H9 (cell line): ENCODE results near the gene TMEM266. TPM values are rescaled to one million over a fixed set of nuclear protein-coding genes. Genes with fewer than 3 reads are reported as not detected.

ENCODE experiments used
- DNase-seq: peaks from one replicate; pipeline ENCODE4 v3.0.0-alpha.2; 2017
- H2AFZ ChIP-seq: one replicate; pipeline ENCODE4 v1.6.1; 2013; ENCODE audit warnings: mild to moderate bottlenecking, low read length, control low read depth, moderate library complexity
- H2AK5ac ChIP-seq: 2 replicates; pipeline ENCODE4 v1.6.1; 2013; ENCODE audit warnings: low read length, control low read depth, mixed read lengths; ENCODE audit not compliant: insufficient read length
- H2BK120ac ChIP-seq: one replicate; pipeline ENCODE4 v1.6.1; 2013; ENCODE audit warnings: low read depth, mild to moderate bottlenecking, low read length, control low read depth, inconsistent platforms; ENCODE audit not compliant: poor library complexity, severe bottlenecking
- H2BK12ac ChIP-seq: 2 replicates; pipeline ENCODE4 v1.6.1; 2013; ENCODE audit warnings: low read length, control low read depth, mixed read lengths, low read depth; ENCODE audit not compliant: insufficient read length
- H2BK15ac ChIP-seq: 2 replicates; pipeline ENCODE4 v1.6.1; 2013; ENCODE audit warnings: low read depth, low read length, control low read depth
- H2BK20ac ChIP-seq: one replicate; pipeline ENCODE4 v1.6.1; 2013; ENCODE audit warnings: low read depth, mild to moderate bottlenecking, low read length, control low read depth, inconsistent platforms; ENCODE audit not compliant: poor library complexity, severe bottlenecking
- H2BK5ac ChIP-seq: 2 replicates; pipeline ENCODE4 v1.6.1; 2013; ENCODE audit warnings: low read length, control low read depth, mixed read lengths; ENCODE audit not compliant: insufficient read length
- H3K14ac ChIP-seq: 2 replicates; pipeline ENCODE4 v1.6.1; 2013; ENCODE audit warnings: low read length, control low read depth; ENCODE audit not compliant: insufficient read depth
- H3K18ac ChIP-seq: 2 replicates; pipeline ENCODE4 v1.6.1; 2013; ENCODE audit warnings: low read depth, mild to moderate bottlenecking, mixed read lengths, low read length, control low read depth; ENCODE audit not compliant: insufficient read length
- H3K23ac ChIP-seq: 2 replicates; pipeline ENCODE4 v1.6.1; 2013; ENCODE audit warnings: low read length, control low read depth, mixed read lengths, low read depth; ENCODE audit not compliant: insufficient read length
- H3K23me2 ChIP-seq: 2 replicates; pipeline ENCODE4 v1.6.1; 2013; ENCODE audit warnings: low read depth, mild to moderate bottlenecking, mixed read lengths, low read length, control low read depth; ENCODE audit not compliant: insufficient read length, poor library complexity, severe bottlenecking
- H3K27ac ChIP-seq: 2 replicates; pipeline ENCODE4 v1.5.1; 2013; ENCODE audit warnings: low read length, control low read depth, mixed read lengths, low read depth; ENCODE audit not compliant: insufficient read length
- H3K27me3 ChIP-seq: 2 replicates; pipeline ENCODE4 v1.6.1; 2013; ENCODE audit warnings: low read length, control low read depth, inconsistent platforms; ENCODE audit not compliant: insufficient read depth
- H3K4ac ChIP-seq: 2 replicates; pipeline ENCODE4 v1.6.1; 2013; ENCODE audit warnings: low read depth, mild to moderate bottlenecking, control low read depth, inconsistent platforms, low read length, moderate library complexity
- H3K4me1 ChIP-seq: 2 replicates; pipeline ENCODE4 v1.6.1; 2013; ENCODE audit warnings: low read length, control low read depth, inconsistent platforms; ENCODE audit not compliant: insufficient read depth
- H3K4me2 ChIP-seq: 2 replicates; pipeline ENCODE4 v1.6.1; 2013; ENCODE audit warnings: low read length, control low read depth, mixed read lengths; ENCODE audit not compliant: insufficient read length, insufficient read depth
- H3K56ac ChIP-seq: 2 replicates; pipeline ENCODE4 v1.6.1; 2013; ENCODE audit warnings: low read depth, mild to moderate bottlenecking, mixed read lengths, low read length, control low read depth; ENCODE audit not compliant: insufficient read length
- H3K79me1 ChIP-seq: 2 replicates; pipeline ENCODE4 v1.6.1; 2013; ENCODE audit warnings: low read depth, mild to moderate bottlenecking, moderate library complexity, low read length, control low read depth, inconsistent platforms; ENCODE audit not compliant: insufficient read depth, poor library complexity, severe bottlenecking
- H3K79me2 ChIP-seq: 2 replicates; pipeline ENCODE4 v1.6.1; 2013; ENCODE audit warnings: low read length, control low read depth, inconsistent platforms; ENCODE audit not compliant: insufficient read depth
- H3K9ac ChIP-seq: 2 replicates; pipeline ENCODE4 v1.6.1; 2013; ENCODE audit warnings: low read length, control low read depth, mixed read lengths; ENCODE audit not compliant: insufficient read length; ENCODE audit errors: extremely low read depth
- H3K9me3 ChIP-seq: one replicate; pipeline ENCODE4 v1.6.1; 2013; ENCODE audit warnings: low read depth, low read length, inconsistent platforms; ENCODE audit not compliant: control insufficient read depth
- H3T11ph ChIP-seq: one replicate; pipeline ENCODE4 v1.6.1; 2013; ENCODE audit warnings: mild to moderate bottlenecking, low read length, control low read depth, inconsistent platforms
- H4K20me1 ChIP-seq: one replicate; pipeline ENCODE4 v1.6.1; 2013; ENCODE audit not compliant: control insufficient read depth, insufficient read length, insufficient read depth
- H4K5ac ChIP-seq: 2 replicates; pipeline ENCODE4 v1.6.1; 2013; ENCODE audit warnings: low read depth, mild to moderate bottlenecking, mixed read lengths, low read length, control low read depth; ENCODE audit not compliant: insufficient read length
- H4K8ac ChIP-seq: replicated peaks from 2 replicates; pipeline ENCODE4 v1.6.1; 2013; ENCODE audit warnings: low read length, control low read depth, mixed read lengths, low read depth; ENCODE audit not compliant: insufficient read length
- H4K91ac ChIP-seq: 2 replicates; pipeline ENCODE4 v1.6.1; 2013; ENCODE audit warnings: low read depth, mild to moderate bottlenecking, moderate library complexity, mixed read lengths, low read length, control low read depth; ENCODE audit not compliant: insufficient read length
- H3K27ac Mint-ChIP-seq, 3 experiments: 2 replicates in 2 of 3; 3 replicates in 1 of 3; pipeline ENCODE4 v1.8.0; 2020 to 2021; ENCODE audit warnings: mixed read lengths in 3 of 3, mild to moderate bottlenecking in 1 of 3, moderate library complexity in 1 of 3
- H3K27me3 Mint-ChIP-seq: 2 replicates; pipeline ENCODE4 v1.8.0; 2021; ENCODE audit warnings: low read depth, mild to moderate bottlenecking, moderate library complexity, mixed read lengths
- H3K36me3 Mint-ChIP-seq, 3 experiments: 2 replicates in 2 of 3; 3 replicates in 1 of 3; pipeline ENCODE4 v1.8.0; 2020 to 2021; ENCODE audit warnings: low read depth in 3 of 3, mixed read lengths in 3 of 3; ENCODE audit not compliant: insufficient read depth in 1 of 3
- H3K4me1 Mint-ChIP-seq, 2 experiments: 2 replicates each; pipeline ENCODE4 v1.8.0; 2020; ENCODE audit warnings: mixed read lengths in 2 of 2
- H3K4me3 Mint-ChIP-seq, 2 experiments: 2 replicates in 1 of 2; 3 replicates in 1 of 2; pipeline ENCODE4 v1.8.0; 2020 to 2021; ENCODE audit warnings: mild to moderate bottlenecking in 2 of 2, mixed read lengths in 2 of 2, moderate library complexity in 1 of 2
- H3K9me3 Mint-ChIP-seq, 2 experiments: 2 replicates in 1 of 2; 3 replicates in 1 of 2; pipeline ENCODE4 v1.8.0; 2020; ENCODE audit warnings: mild to moderate bottlenecking in 2 of 2, mixed read lengths in 2 of 2, moderate library complexity in 1 of 2
- WGBS: extraction: QIAGEN DNeasy Blood & Tissue Kit; methylation state at CpG from one replicate; pipeline ENCODE4 v1.1.7; 2013; ENCODE audit warnings: missing lambda C conversion rate, low lambda C conversion rate, mixed read lengths; ENCODE audit not compliant: insufficient read length; ENCODE audit errors: extremely low coverage; 5-methylcytosine and 5-hydroxymethylcytosine counted together
- total RNA-seq: library from RNA; stranded (reverse); gene quantifications from 2 replicates; pipeline ENCODE4 v1.2.1, GENCODE V29; 2021
- TF ChIP-seq, protein P1 (sequence below): fragments of 200-600 bp; sonication (generic); conservative IDR thresholded peaks from 3 replicates; pipeline ENCODE4 v1.8.0; 2021; ENCODE audit warnings: antibody characterized with exemption, mild to moderate bottlenecking

TMEM266 gene
- total RNA-seq, 1 experiment from 2014 or later, result 0.81 TPM

DNA sequence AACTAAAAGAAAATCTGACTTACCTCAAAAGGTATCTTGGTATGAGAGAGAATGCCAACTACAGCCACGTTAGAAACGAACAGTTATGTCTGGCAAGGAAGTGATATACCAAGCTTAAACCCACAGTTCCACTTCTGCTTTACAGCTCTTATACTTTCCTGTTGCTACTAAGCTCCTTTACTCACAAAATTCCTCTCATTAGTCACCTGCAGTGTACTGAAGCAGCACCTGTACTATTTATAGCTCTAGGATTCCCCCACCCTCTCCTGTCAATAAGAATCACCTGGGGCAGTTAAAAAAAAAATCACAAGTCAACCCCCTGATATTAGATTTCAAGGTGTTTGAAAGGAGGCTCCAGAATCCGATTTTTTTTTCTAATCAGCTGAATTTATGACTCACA, 2.9 kb upstream of the TMEM266 start:
- Histone ChIP-seq H2BK20ac (no peak overlapping the region), H3K27ac (no peak overlapping the region), H3K23me2 (peaks cover 8% of the 10 kb centered on the region), H3K56ac (no peak overlapping the region), H4K8ac (no peak overlapping the region), H3K23ac (no peak overlapping the region), H2BK5ac (no peak overlapping the region), H2BK15ac (no peak overlapping the region), H4K20me1 (no peaks in the 10 kb centered on the region), H3K9me3 (no peaks in the 10 kb centered on the region), H3T11ph (no peak overlapping the region), H2AFZ (no peak overlapping the region), H3K27me3 (no peaks in the 10 kb centered on the region), H4K91ac (no peak overlapping the region), H2BK12ac (no peak overlapping the region), H2BK120ac (no peak overlapping the region), H4K5ac (no peak overlapping the region), H3K79me1 (no peaks in the 10 kb centered on the region), H2AK5ac (no peak overlapping the region), H3K4ac (no peak overlapping the region), H3K18ac (no peak overlapping the region), H3K4me1 (peaks cover 3% of the 10 kb centered on the region; the same call in 1 of the 2 replicates), H3K4me2 (no peak overlapping the region), H3K9ac (no peak overlapping the region), H3K79me2 (no peaks in the 10 kb centered on the region), H3K14ac (no peak overlapping the region)
- Mint-ChIP-seq H3K4me3 (no peak overlapping the region), H3K9me3 (no peaks in the 10 kb centered on the region), H3K4me1 (peaks cover 19 to 24% of the 10 kb centered on the region in 2 experiments), H3K27ac (no peak overlapping the region), H3K27me3 (peaks cover 35% of the 10 kb centered on the region), H3K36me3 (no peaks in the 10 kb centered on the region)
- WGBS, result no CpG with 5 or more reads among the region's 3 CpGs
- DNase-seq, result no peak
- TF ChIP-seq, protein P1, sequence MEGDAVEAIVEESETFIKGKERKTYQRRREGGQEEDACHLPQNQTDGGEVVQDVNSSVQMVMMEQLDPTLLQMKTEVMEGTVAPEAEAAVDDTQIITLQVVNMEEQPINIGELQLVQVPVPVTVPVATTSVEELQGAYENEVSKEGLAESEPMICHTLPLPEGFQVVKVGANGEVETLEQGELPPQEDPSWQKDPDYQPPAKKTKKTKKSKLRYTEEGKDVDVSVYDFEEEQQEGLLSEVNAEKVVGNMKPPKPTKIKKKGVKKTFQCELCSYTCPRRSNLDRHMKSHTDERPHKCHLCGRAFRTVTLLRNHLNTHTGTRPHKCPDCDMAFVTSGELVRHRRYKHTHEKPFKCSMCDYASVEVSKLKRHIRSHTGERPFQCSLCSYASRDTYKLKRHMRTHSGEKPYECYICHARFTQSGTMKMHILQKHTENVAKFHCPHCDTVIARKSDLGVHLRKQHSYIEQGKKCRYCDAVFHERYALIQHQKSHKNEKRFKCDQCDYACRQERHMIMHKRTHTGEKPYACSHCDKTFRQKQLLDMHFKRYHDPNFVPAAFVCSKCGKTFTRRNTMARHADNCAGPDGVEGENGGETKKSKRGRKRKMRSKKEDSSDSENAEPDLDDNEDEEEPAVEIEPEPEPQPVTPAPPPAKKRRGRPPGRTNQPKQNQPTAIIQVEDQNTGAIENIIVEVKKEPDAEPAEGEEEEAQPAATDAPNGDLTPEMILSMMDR, result no peak
